CD4-positive, CD25-positive, alpha-beta regulatory T cell (primary cell): ENCODE measurements around the gene MDM2. TPM values are rescaled to one million over a fixed set of nuclear protein-coding genes. Genes with fewer than 3 reads are reported as not detected.
"Not testable (repeated sequence)": the region's sequence is repeated elsewhere in the genome, so short reads cannot be mapped to it uniquely, and the experiment has no call there.

Source experiments
- ATAC-seq, 2 donors: fragments of 150-1000 bp; cut with Tn5 transposase; one replicate each; pipeline ENCODE4 v1.10.0; 2021; ENCODE audit warnings: low read depth in 2 of 2, moderate number of reproducible peaks in 2 of 2, moderate library complexity in 1 of 2
- DNase-seq, 3 donors: peaks; one replicate each; pipeline versions ENCODE4 v3.0.0 to v3.0.0-alpha.2; 2012 to 2022; ENCODE audit warnings: mixed read lengths in 1 of 3
- H3K27ac ChIP-seq: one replicate; pipeline ENCODE4 v1.7.0; 2013; ENCODE audit warnings: mild to moderate bottlenecking, low read length; ENCODE audit not compliant: insufficient read depth, poor library complexity, severe bottlenecking
- H3K27me3 ChIP-seq: one replicate; pipeline ENCODE4 v1.7.0; 2013; ENCODE audit warnings: low read length; ENCODE audit not compliant: control insufficient read depth, insufficient read depth
- H3K36me3 ChIP-seq: one replicate; pipeline ENCODE4 v1.7.0; 2013; ENCODE audit warnings: mild to moderate bottlenecking, low read length, moderate library complexity; ENCODE audit not compliant: control insufficient read depth, insufficient read depth
- H3K4me1 ChIP-seq: 2 replicates; pipeline ENCODE4 v1.7.0; 2013; ENCODE audit warnings: mild to moderate bottlenecking, low read length; ENCODE audit not compliant: insufficient read depth, control insufficient read depth, poor library complexity, severe bottlenecking
- H3K4me3 ChIP-seq: one replicate; pipeline ENCODE4 v1.7.0; 2013; ENCODE audit warnings: low read depth, mild to moderate bottlenecking, low read length, moderate library complexity
- H3K9me3 ChIP-seq, 2 experiments: 1 replicate in 1 of 2; 2 replicates in 1 of 2; pipeline ENCODE4 v1.7.0; 2013; ENCODE audit warnings: low read length in 2 of 2, mild to moderate bottlenecking in 1 of 2, moderate library complexity in 1 of 2; ENCODE audit not compliant: control insufficient read depth in 2 of 2
- H3K27ac Mint-ChIP-seq, 3 donors: one replicate each; pipeline ENCODE4 v1.8.0; 2020 to 2022; ENCODE audit warnings: mild to moderate bottlenecking in 3 of 3, mixed read lengths in 3 of 3, moderate library complexity in 2 of 3
- H3K27me3 Mint-ChIP-seq: one replicate; pipeline ENCODE4 v1.8.0; 2022; ENCODE audit warnings: mild to moderate bottlenecking, mixed read lengths
- H3K36me3 Mint-ChIP-seq: one replicate; pipeline ENCODE4 v1.8.0; 2020; ENCODE audit warnings: mixed read lengths
- H3K4me1 Mint-ChIP-seq, 4 donors: one replicate each; pipeline ENCODE4 v1.8.0; 2020 to 2022; ENCODE audit warnings: mixed read lengths in 4 of 4, mild to moderate bottlenecking in 1 of 4
- H3K4me3 Mint-ChIP-seq, 4 donors: one replicate each; pipeline ENCODE4 v1.8.0; 2020 to 2022; ENCODE audit warnings: mild to moderate bottlenecking in 4 of 4, mixed read lengths in 4 of 4, moderate library complexity in 3 of 4
- H3K9me3 Mint-ChIP-seq, 7 donors: one replicate each; pipeline ENCODE4 v1.8.0; 2020 to 2022; ENCODE audit warnings: mixed read lengths in 7 of 7, mild to moderate bottlenecking in 3 of 7, moderate library complexity in 2 of 7
- polyA plus RNA-seq, 4 donors: library from polyadenylated mRNA; unstranded; fragments of 300-500 nt; fragmentation: Illumina TruSeq; gene quantifications; one replicate each; pipeline ENCODE4 v1.2.3, GENCODE V29; 2021
- total RNA-seq: library from RNA; stranded (reverse); gene quantifications from one replicate; pipeline ENCODE4 v1.2.3, GENCODE V29; 2022

MDM2 gene
- total and polyA plus RNA-seq, 5 donors from 2014 or later: 21.8 to 101 (median 24.0) TPM

GRCh38 chr12:68793436-68793835 is 14.5 kb upstream of the MDM2 start:
- DNase-seq (no peak), ATAC-seq (no peak)
- H3K27me3 Mint-ChIP-seq: no peaks in the 10 kb centered on the region
- no peaks in the 10 kb centered on the region for H3K36me3 ChIP-seq
- H3K9me3 ChIP-seq: no peaks in the 10 kb centered on the region
- H3K27ac Mint-ChIP-seq: peak overlapping the region in 1 of 3 donors; percentile 39
- no peak overlapping the region for H3K4me3 ChIP-seq
- no peaks in the 10 kb centered on the region for H3K36me3 Mint-ChIP-seq
- H3K4me1 ChIP-seq: no peaks in the 10 kb centered on the region
- peaks cover 0 to 2% (median 0%) of the 10 kb centered on the region in 7 donors for H3K9me3 Mint-ChIP-seq
- H3K4me1 Mint-ChIP-seq: peaks cover 0 to 4% (median 0%) of the 10 kb centered on the region in 4 donors
- no peak overlapping the region for H3K27ac ChIP-seq
- no peaks in the 10 kb centered on the region for H3K27me3 ChIP-seq
- H3K4me3 Mint-ChIP-seq: no peak overlapping the region

DNA sequence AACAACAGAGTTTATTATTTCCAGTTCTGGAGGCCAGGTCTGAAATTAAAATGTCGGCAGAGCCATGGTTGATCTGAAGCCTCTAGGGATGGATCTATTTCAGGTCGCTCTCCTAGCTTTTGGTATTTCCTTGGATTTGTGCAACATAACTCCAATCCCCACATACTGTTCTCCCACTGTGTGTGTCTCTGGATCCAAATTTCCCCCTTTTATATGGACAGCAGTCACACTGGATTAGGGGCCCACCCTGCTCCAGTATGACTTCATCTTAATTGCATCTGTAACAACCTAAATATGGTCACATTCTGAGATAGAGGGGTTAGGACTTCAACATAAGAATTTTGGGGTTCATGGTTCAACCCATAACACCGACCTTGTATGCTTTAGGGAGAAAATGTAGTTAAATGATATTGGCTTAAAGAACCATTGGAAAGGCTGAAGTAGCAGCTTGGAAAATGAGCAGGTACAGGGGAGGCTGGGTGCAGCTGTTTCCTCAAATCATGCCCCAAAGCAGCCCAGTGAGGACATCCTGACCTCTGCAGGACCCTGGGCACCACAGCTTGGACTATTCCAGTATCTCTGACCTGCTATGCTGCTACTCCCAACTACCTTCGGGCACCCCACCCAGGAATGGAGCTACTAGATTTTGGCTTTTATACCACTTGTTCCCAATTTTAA is 13.9 kb upstream of the MDM2 start:
- H3K27me3 Mint-ChIP-seq: no peaks in the 10 kb centered on the region

DNA sequence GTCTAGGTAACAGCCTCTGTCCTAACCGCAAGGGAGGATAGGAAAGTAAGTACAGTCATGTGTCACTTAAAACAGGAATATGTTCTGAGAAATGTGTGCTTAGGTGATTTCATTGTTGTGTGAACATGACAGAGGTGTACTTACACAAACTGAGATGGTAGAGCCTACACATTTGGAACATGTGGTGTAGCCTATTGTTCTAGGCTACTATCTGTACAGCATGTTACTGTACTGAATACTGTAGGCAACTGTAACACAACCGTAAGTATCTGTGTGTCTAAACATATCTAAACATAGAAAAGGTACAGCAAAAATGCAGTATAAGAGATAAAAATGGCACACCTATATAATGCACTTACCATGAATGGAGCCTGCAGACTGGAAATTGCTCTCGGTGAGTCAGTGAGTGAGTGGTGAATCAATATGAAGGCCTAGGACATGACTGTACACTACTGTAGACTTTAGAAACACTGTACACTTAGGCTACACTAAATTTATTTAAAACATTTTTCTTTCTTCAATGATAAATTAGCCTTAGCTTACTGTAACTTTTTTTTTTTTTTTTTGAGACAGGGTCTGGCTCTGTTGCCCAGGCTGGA is 13.2 kb upstream of the MDM2 start:
- Histone ChIP-seq H3K27ac (no peak overlapping the region), H3K4me3 (no peak overlapping the region), H3K4me1 (no peaks in the 10 kb centered on the region), H3K27me3 (no peaks in the 10 kb centered on the region), H3K36me3 (no peaks in the 10 kb centered on the region), H3K9me3 (no peaks in the 10 kb centered on the region)
- no peak overlapping the region for H3K27ac Mint-ChIP-seq
- H3K4me3 Mint-ChIP-seq: no peak overlapping the region
- H3K4me1 Mint-ChIP-seq: peaks cover 0 to 4% (median 0%) of the 10 kb centered on the region in 4 donors
- no peak for ATAC-seq
- no peak for DNase-seq
- peaks cover 0 to 2% (median 0%) of the 10 kb centered on the region in 7 donors for H3K9me3 Mint-ChIP-seq
- H3K27me3 Mint-ChIP-seq: no peaks in the 10 kb centered on the region
- no peaks in the 10 kb centered on the region for H3K36me3 Mint-ChIP-seq

More for the DNA sequence above, 13.9 kb upstream of the MDM2 start:
- H3K27me3 ChIP-seq: no peaks in the 10 kb centered on the region
- H3K9me3 ChIP-seq: no peaks in the 10 kb centered on the region
- DNase-seq (no peak), ATAC-seq (no peak)
- no peak overlapping the region for H3K4me3 ChIP-seq
- peaks cover 0 to 2% (median 0%) of the 10 kb centered on the region in 7 donors for H3K9me3 Mint-ChIP-seq
- H3K4me1 Mint-ChIP-seq: peaks cover 0 to 4% (median 0%) of the 10 kb centered on the region in 4 donors
- H3K27ac Mint-ChIP-seq: no peak overlapping the region
- no peaks in the 10 kb centered on the region for H3K4me1 ChIP-seq
- H3K27ac ChIP-seq: no peak overlapping the region
- H3K36me3 Mint-ChIP-seq: no peaks in the 10 kb centered on the region
- no peak overlapping the region for H3K4me3 Mint-ChIP-seq
- H3K36me3 ChIP-seq: no peaks in the 10 kb centered on the region

DNA sequence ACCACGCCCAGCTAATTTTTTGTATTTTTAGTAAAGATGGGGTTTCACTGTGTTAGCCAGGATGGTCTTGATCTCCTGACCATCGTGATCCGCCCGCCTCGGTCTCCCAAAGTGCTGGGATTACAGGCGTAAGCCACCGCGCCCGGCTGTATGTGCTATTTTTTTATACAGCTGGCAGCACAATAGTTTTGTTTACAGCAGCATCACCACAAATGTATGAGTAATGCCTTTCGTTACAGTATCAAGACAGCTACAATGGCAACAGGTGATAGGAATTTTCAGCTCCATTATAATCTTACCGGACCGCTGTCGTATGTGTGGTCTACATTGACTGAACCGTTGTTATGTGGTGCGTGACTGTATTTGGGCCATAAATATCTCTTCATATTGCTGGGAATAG is 11.6 kb upstream of the MDM2 start:
- Mint-ChIP-seq H3K9me3 (peaks cover 0 to 2% (median 0%) of the 10 kb centered on the region in 7 donors), H3K4me3 (no peak overlapping the region), H3K36me3 (no peaks in the 10 kb centered on the region), H3K4me1 (peaks cover 0 to 4% (median 0%) of the 10 kb centered on the region in 4 donors), H3K27ac (no peak overlapping the region), H3K27me3 (no peaks in the 10 kb centered on the region)
- Histone ChIP-seq H3K4me3 (no peak overlapping the region), H3K9me3 (no peaks in the 10 kb centered on the region), H3K4me1 (no peaks in the 10 kb centered on the region), H3K27ac (no peak overlapping the region), H3K27me3 (no peaks in the 10 kb centered on the region), H3K36me3 (no peaks in the 10 kb centered on the region)
- no peak for DNase-seq
- no peak for ATAC-seq

DNA sequence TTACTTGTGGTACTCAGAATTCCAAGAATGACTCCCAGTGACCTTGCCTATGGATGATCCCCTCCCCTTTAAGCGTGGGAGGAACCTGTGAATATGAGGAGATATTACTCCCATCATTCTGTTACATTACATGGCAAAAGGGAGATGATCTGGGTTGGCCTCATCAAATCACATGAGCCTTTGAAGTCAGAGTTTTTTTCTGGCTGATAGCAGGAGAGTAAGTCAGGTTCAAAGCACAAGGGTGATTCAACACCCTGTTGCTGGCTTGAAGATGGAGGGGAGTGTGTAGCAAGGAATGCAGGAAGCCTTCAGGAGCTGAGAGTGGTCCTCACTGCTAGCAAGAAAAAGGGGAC is 9.1 kb upstream of the MDM2 start:
- Mint-ChIP-seq H3K4me1 (peaks cover 0 to 2% (median 0%) of the 10 kb centered on the region in 4 donors), H3K9me3 (peaks cover 0 to 2% (median 0%) of the 10 kb centered on the region in 7 donors), H3K27me3 (no peaks in the 10 kb centered on the region), H3K36me3 (no peaks in the 10 kb centered on the region), H3K4me3 (no peak overlapping the region), H3K27ac (no peak overlapping the region)
- Histone ChIP-seq H3K27ac (no peak overlapping the region), H3K9me3 (no peaks in the 10 kb centered on the region), H3K4me1 (no peaks in the 10 kb centered on the region), H3K36me3 (no peaks in the 10 kb centered on the region), H3K4me3 (no peak overlapping the region), H3K27me3 (no peaks in the 10 kb centered on the region)
- DNase-seq: no peak
- no peak for ATAC-seq

DNA sequence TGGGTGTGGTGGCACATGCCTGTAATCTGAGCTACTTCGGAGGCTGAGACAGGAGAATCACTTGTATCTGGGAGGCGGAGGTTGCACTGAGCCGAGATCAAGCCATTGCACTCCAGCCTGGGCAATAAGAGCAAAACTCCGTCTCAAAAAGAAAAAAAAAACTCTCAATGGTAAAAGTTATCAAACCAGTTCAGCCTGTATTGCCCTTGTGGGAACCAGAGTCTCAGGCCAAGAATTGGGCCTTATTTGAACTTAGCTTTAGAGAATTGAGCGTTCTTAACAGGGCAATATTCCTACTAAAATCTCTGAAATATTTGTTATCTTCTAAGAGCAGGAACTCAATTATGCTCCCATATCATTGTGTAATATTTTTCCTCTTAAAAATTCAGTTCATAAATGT is 7.7 kb upstream of the MDM2 start:
- no peaks in the 10 kb centered on the region for H3K4me1 ChIP-seq
- H3K4me3 ChIP-seq: no peak overlapping the region
- H3K4me3 Mint-ChIP-seq: no peak overlapping the region
- no peaks in the 10 kb centered on the region for H3K36me3 Mint-ChIP-seq
- H3K36me3 ChIP-seq: no peaks in the 10 kb centered on the region
- peaks cover 0 to 2% (median 0%) of the 10 kb centered on the region in 4 donors for H3K4me1 Mint-ChIP-seq
- H3K27ac Mint-ChIP-seq: no peak overlapping the region
- no peaks in the 10 kb centered on the region for H3K27me3 ChIP-seq
- DNase-seq (no peak), ATAC-seq (no peak)
- H3K27ac ChIP-seq: no peak overlapping the region
- H3K27me3 Mint-ChIP-seq: no peaks in the 10 kb centered on the region
- no peaks in the 10 kb centered on the region for H3K9me3 ChIP-seq
- peaks cover 0 to under 1% (median 0%) of the 10 kb centered on the region in 7 donors for H3K9me3 Mint-ChIP-seq

GRCh38 chr12:68801124-68801523 is 6.9 kb upstream of the MDM2 start:
- not testable (repeated sequence) for DNase-seq, H3K27ac Mint-ChIP-seq, H3K4me1 Mint-ChIP-seq, H3K36me3 Mint-ChIP-seq, H3K4me3 Mint-ChIP-seq, H3K27ac ChIP-seq, H3K9me3 ChIP-seq, H3K27me3 ChIP-seq, H3K4me1 ChIP-seq, ATAC-seq, H3K4me3 ChIP-seq, H3K36me3 ChIP-seq, H3K9me3 Mint-ChIP-seq, H3K27me3 Mint-ChIP-seq

DNA sequence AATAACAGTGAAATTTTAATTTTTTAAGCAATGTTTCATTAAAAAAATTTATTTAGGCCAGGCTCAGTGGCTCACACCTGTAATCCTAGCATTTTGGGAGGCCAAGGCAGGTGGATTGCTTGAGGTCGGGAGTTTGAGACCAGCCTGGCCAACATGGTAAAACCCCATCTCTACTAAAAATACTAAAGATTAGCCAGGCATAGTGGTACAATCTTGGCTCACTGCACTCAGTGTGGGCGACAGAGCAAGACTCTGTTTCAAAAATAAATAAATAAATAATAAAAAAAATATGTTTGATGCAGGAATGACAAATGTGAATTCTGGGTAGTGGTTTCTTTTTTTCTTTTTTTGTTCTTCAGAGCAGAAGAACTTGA is 5.6 kb upstream of the MDM2 start:
- H3K27ac ChIP-seq, H3K27me3 ChIP-seq, ATAC-seq, H3K27me3 Mint-ChIP-seq, H3K36me3 ChIP-seq, H3K27ac Mint-ChIP-seq, H3K36me3 Mint-ChIP-seq, H3K9me3 ChIP-seq, H3K4me1 ChIP-seq, H3K4me3 ChIP-seq, DNase-seq, H3K9me3 Mint-ChIP-seq, H3K4me1 Mint-ChIP-seq: not testable (repeated sequence)
- H3K4me3 Mint-ChIP-seq: peak overlapping the region in 1 of 4 donors; percentile 2
